DMS79 (cell line): ENCODE results near the gene DEPDC7.
"Not testable (repeated sequence)": the region's sequence is repeated elsewhere in the genome, so short reads cannot be mapped to it uniquely, and the experiment has no call there.

Experiments
- DNase-seq: peaks from one replicate; lab custom pipeline; 2025; lab: John Stamatoyannopoulos, UW

Gene DEPDC7

DNA sequence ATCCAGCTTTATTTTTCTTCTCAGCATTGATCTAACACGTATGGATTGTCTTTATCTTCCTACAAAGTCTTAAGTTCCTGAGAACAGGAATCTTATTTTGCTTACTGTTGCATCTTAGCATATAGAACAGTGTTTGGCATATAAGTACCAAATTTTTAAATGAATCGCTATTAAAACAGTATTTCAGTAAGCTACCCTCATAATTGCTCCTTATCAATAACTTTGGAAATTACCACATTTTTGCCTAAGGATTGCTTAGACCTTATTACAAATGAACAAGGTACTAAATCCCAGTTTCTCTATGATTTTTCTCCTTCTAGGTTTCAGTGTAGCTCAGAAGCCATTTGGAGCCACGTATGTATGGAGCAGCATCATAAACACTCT is 9.7 kb downstream of the DEPDC7 start:
- no peak for DNase-seq

DNA sequence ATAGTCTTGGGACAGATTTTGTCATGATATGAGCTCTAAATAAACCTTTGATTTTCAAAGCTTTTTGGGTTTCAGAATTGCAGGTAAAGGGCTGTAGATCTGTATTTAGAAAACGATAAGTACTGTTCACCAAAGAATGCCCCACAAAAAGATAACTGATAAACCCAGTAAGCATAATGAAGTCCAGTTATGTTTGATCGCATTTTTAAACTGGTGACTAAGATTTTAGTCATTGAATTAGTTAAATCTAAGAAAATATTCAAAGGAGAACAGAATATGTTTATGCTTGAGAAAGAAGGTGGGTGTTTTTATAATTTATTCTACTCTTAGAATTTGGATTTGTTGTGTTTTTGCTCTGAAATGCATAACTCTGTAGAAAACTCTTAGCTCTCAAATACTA is 11.6 kb downstream of the DEPDC7 start:
- DNase-seq = no peak

DNA sequence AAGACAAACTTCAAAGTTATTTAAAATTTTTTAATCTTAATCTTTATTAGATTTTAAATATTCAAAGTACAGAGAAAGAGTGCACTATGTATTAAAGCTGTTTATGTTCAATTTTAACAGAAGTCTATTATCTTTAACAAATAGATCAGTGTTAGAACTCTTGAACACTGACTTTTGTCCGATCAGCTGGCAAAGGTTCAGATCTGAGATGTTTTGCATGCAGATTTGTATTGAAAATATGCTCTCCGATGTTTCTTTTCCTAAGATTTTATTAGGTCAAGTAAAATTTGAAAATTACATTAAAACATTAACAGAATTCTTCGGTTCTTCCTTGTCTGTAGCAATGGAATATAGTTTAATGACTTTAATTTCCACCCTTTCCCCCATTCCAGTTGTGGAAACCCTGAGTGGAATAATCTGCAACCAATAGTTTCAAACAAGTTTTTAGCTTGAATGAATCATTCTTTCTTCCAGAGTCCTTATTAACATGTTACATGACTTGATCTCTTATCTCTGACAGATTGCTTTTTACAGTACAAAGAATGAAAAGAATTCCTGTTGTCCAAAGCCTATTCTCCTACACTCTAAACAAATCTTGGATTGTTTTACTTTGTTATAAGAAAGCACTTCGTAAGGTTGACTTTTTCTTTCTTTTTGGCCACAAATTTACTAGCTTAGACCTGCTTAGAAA is 12.3 kb downstream of the DEPDC7 start:
- no peak for DNase-seq

DNA sequence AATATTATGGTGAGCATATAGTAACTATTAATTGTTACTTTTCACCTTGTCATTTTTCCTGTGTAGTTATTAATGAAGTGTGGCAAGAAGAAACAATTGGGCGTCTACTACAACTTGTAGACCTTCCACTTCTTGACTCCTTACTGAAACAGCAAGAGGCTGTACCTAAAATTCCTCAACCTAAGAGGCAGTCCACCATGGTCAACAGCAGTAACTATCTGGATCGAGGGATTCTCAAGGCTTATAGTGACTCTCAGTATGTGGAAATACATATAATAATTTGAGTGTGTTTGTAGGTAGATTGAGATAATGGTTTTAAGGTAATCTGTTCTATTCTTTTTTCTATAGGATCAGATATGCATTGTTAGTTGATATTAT is 12.8 kb downstream of the DEPDC7 start:
- no peak for DNase-seq

DNA sequence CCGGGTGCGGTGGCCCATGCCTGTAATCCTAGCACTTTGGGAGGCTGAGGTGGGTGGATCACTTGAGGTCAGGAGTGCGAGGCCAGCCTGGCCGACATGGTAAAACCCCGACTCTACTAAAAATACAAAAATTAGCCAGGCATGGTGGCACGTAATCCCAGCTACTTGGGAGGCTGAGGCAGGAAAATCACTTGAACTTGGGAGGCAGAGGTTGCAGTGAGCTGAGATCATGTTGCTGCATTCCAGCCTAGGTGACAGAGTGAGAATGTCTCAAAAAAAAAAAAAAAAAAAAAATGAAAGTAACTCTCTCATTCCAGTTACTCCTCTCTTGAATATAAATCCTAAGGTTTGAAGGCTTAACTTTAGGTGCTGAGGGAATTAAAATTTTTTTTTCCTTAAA is 13.5 kb downstream of the DEPDC7 start:
- DNase-seq = not testable (repeated sequence)

DNA sequence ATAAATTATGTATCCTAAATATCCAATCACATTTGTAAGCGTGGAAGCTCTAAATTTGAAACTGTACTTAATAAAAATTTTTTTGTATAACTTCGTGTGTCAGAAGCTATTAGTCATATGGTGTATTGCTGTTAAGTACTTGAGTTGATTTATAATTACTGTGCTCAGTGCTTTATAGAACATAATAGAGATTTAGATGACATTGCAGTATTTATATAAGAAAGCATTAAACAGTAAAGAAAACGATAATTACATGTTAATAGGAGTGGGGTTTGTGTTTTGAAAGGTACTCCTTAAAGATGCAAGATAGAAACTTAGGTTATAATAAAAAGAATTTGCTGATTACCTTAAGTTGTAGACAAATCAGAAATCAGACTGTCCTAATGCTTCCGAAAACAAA is 17.8 kb downstream of the DEPDC7 start:
- no peak for DNase-seq

DNA sequence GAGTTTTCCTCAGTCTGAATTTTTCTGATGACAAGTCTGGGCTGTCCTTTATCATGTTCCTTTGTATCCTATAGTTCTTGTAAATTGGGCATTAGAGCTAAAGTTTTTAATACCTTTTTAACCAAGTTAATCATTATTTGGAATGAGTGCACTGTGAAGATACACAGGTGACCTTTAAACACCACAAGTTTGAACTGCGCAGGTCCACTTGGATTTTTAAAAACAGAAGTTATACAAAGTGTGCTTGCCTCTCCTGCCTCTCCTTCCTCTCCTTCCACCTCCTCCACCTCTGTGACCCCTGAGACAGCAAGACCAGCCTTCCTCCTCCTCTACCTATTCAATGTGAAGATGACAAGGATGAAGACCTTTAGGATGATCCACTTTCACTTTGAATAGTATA is 19.3 kb downstream of the DEPDC7 start:
- DNase-seq = no peak

DNA sequence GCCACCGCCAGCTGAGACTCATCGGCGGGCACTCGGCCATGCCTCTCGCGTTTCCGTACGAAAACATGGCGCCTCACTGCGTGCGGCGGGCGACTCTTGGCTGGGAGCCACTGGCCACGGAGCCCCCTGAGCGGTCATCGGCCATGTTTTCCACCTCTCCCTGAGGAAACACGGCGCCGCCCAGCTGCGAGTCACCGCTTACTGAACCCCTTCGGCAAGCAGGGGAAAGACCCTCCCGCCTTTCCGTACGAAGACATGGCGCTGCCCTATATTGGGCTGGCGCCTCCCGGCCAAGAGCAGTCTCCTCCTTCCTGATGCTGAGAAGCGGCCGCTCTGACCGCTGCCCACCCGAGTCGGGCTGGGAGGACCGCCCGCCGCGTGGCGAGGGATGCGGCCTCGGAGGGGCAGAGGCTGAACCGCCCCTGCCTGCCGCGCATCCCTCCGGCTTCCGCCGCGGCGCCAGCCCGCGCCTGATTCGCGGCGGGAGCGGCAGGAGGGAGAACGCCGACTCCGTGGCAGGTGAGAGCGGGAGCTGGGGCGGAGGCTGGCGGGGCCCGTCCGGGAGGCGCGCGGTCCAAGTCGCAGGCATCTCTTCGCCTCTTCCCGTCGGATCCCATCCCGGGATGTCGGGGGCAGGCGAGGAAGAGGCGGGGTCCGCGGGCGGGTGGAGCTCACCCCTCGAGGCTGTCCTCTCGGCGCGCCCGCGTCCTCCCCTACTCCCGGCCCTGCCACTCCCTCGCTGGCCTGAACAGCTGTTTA is 23.8 kb downstream of the DEPDC7 start, which contains the start of gene TCP11L1:
Gene TCP11L1 (plus strand): TSS at position 299 of the 759 bp plus-strand sequence. CDS start 4,202 bp downstream, outside the sequence.
- peak; percentile 91 for DNase-seq

DNA sequence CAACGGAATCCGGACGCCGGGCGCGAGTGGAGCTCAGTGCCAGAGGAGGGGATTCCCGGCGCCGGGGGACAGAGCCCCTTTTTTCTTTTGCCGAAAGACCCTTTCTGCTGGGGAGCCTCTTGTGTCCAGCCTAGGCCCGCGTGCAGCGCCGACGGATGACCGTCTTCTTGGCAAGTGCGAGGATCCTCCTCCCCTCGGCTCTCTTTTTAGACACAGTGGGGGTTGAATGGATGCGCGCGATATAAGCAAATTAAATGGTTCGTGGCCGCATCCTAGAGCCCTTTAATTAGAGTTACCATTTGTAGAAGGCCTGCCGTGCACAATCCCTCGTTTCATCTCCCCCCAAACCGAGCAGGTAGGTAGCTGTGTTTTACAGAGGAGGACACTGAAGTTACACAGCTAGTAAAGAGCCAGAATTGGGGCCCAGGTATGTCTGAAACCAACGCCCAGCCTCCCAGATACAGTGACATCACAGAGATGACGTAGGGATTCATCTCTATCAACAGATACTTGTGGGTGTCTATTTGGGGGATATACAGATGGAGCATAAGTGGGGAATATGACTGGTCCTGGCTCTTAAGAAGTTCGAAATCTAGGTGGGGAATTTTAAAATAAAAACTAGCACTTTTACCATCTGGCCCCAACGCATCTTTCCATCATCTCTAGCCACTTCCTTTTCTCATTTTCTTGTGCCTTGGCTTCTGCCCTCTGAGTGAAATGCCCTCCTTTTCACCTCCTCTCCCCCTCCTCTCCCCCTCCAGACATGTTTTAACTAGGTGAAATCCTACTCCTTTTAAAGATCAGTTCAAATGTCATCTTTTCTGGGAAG is 24.6 kb downstream of the DEPDC7 start:
- DNase-seq = peak; percentile 23

DNA sequence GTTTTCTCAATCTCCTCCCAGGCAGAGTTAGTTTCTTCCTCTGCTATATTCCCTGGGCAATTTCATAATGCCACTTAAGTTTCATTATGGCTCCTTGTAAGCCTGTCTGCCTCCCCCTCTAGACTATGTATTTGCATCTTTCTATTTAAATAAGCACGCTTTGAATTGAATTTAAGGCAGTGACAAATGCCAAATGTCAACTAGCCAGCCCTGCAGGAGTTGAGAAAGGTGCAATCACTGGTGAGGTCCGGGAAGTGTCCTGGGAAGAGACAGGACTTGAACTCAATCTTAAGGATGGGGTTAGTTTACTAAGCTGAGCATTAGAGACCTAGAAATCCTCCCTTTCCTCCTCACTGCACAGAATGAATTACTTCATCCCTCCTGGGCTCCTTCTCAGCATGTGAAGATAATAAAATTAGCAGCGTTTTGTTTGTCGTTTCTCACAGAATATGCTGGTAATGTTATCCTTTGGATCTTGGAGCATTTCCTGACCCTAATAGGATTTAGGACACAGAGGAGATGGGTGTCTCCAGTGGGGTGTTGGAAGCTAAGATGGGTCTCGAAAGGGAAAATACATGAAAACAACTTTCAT is 25.3 kb downstream of the DEPDC7 start:
- DNase-seq = no peak

DNA sequence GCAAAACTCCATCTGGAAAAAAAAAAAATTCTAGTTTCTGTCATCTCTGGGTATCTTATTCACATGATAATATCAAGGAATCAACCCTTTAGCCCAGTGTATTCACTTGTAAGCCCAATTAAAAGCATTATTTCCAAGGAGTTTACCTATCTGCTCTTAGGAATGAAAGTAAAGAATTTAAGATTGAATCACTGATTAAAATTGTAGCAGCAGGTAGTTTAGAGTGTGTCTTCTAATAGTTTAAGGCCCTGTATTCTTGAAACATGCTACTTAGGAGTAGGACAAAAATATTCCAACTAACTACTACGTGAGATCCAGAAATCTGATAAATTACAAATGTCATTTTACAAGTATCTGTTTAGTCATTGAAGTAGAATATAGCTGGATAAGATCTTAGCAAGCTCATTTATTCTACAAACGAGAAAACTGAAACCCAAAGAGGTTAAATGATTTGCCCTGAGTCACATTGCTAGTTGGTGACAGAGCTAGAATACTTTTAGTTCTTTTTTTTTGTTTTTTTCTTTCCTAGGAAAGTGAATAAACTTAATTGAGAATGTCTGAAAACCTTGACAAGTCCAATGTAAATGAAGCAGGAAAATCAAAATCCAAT is 27.6 kb downstream of the DEPDC7 start:
- no peak for DNase-seq

DNA sequence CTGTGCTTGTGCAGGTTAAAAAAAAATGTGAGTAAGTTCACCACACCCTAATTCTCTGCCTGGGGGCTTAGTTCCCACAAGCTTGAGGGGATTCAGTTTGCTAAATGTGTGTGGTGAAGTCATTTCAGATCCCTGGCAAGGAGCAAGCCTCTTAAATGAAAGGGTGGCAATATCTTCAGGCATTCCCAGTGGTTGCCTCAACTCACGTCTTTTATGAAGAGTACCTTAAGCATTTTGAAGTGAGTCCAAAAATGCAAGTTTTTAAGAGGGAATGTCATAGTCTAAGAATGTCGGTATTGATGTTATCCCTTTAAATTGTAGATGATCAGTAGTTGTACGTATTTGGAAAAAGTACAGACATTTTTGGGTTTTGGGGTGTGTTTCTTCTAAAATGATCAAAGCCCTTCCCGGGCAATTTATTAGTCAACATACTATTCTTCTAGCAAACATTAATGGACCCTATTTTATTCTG is 28.6 kb downstream of the DEPDC7 start:
- no peak for DNase-seq

DNA sequence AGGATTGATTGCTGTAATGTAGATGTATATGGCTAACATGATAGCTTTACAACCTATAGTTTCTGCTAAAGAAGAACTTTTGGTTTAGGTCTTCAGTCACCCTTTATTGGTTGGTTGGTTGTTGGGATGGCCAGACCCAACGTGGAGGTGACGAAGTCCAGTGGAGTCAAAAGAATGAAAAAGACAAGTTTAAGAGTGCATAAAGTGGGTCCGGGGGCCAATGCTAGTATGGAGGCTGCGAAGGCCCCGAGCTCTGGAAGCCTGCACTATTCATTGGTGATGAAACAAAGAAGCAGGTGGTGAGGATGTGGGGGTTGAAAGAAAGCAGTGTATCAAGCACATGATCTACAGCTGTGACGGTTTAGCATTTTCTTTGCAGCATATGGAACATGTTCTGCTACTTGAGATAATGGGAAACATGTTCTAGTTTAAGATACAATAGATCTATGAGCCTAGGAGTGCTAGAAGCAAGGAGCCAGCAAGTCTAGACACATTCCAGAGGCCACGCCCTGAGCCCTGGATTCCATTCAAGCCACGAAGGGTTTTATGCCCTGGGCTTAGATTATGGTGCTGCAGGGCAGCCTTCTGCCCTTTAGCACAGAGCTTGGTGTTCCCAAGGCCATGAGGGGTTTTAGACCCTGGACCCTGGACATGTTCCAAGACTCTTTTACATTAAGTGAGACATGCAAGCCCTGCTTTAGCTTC is 30.0 kb downstream of the DEPDC7 start:
- no peak for DNase-seq

DNA sequence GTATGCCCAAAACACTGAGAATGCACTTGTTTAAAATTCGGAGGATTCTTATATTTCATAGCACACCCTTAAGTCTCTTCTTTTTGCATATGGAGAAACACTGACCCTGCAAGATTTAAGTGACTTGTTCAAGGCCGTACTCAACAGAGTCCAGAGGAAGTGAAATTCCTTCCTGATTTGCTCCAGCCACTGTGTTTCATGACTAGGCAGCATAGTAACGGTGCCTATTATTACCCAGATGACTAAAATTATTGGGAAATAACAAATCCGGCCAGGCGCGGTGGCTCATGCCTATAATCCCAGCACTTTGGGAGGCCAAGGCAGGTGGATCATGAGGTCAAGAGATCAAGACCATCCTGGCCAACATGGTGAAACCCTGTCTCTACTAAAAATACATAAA is 33.0 kb downstream of the DEPDC7 start:
- not testable (repeated sequence) for DNase-seq

DNA sequence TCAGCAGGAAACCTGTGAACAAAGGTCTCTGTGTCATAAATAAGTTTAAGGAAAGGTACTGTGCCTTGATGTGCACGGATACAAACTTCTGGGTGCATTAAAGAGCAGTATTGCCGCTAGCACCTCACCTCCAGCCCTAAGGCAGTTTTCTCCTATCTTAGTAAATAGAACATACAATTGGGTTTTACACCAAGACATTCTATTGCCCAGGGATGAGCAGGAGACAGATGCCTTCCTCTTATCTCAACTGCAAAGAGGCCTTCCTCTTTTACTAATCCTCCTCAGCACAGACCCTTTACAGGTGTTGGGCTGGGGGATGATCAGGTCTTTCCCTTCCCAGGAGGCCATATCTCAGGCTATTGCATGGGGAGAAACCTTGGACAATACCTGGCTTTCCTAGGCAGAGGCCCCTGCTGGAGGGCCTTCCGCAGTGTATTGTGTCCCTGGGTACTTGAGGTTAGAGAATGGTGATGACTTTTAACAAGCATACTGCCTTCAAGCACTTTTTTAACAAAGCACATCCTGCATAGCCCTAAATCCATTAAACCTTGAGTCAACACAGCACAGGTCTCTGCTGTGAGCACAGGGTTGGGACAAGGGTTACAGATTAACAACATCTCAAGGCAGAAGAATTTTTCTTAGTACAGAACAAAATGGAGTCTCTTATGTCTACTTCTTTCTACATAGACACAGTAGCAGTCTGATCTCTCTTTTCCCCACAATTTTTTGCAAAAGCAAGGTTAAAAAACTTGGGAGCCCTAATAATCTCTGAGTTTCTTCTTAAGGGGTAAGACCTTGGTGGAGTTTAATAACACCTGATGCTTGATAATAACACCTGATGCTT is 34.1 kb downstream of the DEPDC7 start:
- not testable (repeated sequence) for DNase-seq

DNA sequence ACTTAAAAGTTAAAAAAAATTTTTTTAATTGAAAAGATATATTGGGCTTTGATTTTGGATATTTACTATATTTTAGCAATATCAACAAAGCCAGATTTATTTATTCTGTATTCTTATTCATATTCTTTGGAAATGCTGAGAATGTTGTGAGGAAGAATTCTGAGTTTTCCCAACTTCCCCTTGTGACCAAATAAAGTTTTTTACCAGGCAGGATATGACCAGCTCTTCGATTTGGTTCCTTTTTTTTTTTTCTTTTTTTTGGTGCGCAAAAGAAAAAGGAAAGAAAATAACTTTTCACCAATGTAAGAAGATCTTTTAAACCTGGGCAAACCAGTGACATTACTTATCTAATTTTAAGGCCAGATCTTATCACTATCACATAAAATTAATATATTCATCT is 36.6 kb downstream of the DEPDC7 start:
- DNase-seq = no peak

DNA sequence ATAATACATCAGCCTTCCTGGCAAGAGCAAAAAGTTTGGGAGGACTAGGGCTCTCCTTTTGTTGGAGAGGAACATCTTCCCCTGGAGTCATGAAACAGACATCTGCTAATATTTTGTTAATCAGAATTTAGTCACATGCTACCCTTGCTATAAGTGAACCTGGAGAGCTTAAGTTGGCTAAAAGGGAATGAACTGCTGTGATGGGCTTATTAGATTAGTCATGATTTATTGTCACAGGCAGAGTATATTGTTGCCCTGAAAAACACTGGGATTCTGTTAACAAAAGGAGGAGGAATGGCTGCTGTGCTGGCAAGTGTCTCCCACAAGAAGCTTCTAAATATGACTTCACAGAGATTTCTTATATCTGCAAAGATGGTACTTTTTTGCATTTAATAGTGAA is 39.7 kb downstream of the DEPDC7 start:
- DNase-seq = no peak

DNA sequence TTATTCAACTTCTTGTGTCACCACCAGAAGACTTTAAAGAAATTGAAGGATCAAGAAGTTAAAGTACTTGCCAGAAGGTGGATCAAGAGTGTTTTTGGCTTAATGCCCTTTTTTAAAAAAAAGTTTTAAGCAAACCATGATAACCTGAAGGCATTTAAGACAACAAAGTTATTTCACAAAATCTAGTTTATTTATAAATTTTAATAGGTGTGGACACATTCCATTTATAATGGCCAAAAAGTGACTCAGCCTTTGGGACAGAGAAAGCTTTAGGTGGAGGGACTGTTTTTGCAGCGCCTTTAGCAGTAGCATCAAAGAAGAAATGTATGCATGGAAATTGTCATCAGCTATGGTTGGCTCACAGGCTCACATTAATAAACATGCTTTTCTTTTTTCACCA is 41.6 kb downstream of the DEPDC7 start:
- no peak for DNase-seq

DNA sequence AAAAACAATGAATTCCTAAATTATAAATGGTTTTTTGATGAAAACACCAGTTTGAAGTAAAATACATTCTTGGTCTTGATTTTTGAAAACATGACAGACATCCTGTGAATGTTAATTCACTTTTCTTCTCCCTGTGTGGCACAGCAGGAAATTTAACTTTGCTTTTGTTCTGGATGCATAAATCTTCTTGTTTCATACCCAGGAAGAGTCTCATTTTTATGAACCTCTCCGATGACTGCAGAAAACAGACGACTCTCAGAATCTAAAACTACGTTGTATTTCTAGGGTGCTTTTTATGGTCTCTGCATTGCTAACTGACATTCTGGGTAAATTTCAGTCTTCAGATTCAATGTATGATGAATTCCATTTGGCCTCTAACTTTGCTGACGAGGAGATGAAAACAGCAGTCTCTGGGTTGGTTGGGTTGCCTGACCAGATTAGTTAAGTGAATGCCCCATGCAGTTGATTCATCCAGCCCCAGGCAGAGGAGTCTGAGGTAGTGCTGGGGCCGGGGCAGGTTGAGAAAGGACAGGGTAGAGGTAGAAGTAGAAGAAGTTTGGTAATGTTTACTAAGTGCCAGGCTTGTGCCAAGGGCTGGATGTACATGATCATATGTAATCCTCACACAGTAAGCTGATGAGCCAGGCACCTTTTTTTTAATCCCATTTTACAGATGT is 43.8 kb downstream of the DEPDC7 start:
- DNase-seq = no peak

DNA sequence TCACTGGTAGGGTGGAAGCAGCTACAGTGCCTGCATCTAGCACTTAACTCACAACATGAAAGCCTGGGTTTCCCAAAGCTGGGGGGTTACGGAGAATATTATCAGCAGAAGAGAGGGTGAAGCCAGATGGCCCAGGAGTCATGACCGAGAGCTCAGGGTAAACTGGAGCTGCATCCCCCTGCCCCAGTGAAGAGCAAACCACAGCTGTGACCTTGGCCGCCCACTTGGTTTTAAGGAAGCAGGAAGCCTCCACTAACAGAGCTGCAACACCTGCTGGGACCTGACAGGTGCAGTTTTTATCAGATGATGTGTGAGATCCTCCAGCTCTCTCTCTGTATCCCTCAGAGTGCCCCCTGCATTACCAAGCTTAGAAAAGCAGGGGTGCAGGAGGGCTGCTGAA is 44.6 kb downstream of the DEPDC7 start:
- no peak for DNase-seq
